ENCODE measurements around the gene CCL18. TPM values are rescaled to one million over a fixed set of nuclear protein-coding genes. Genes with fewer than 3 reads are reported as not detected.
A peak's percentile ranks its signal among the peaks of the same experiment; 100 is the strongest.
"Not testable (repeated sequence)": the region's sequence is repeated elsewhere in the genome, so short reads cannot be mapped to it uniquely, and the experiment has no call there.

Gene CCL18
- total and polyA plus RNA-seq, 4 donors, result not detected

GRCh38 chr17:36085765-36086164 is 21.7 kb downstream of the CCL18 start:
- no peaks in the 10 kb centered on the region for H3K36me3 ChIP-seq (ENCODE audit: control insufficient read depth, insufficient read depth, low read length)
- no peak overlapping the region for H3K27ac ChIP-seq (ENCODE audit: low read depth, low read length)

GRCh38 chr17:36086791-36087190 is 22.7 kb downstream of the CCL18 start:
- H3K4me1 ChIP-seq (ENCODE audit: control insufficient read depth, insufficient read depth, low read length), result no peaks in the 10 kb centered on the region
- no peaks in the 10 kb centered on the region for H3K9me3 ChIP-seq (ENCODE audit: control insufficient read depth, insufficient read depth, low read length)
- DNase-seq (ENCODE audit: low read depth in 4 of 6, low spot score in 6 of 6), result no peak
- no peaks in the 10 kb centered on the region for H3K36me3 ChIP-seq (ENCODE audit: control insufficient read depth, insufficient read depth, low read length)
- H3K4me3 ChIP-seq (ENCODE audit: low read depth, low read length), result no peak overlapping the region
- no peaks in the 10 kb centered on the region for H3K27me3 ChIP-seq (ENCODE audit: control insufficient read depth, insufficient read depth, low read length)
- H3K27ac ChIP-seq (ENCODE audit: low read depth, low read length), result no peak overlapping the region
- WGBS (ENCODE audit: insufficient coverage), result no CpG with 5 or more reads among the region's 1 CpG

More at GRCh38 chr17:36085765-36086164, 21.7 kb downstream of the CCL18 start:
- DNase-seq (ENCODE audit: low read depth in 4 of 6, low spot score in 6 of 6), result no peak
- no peaks in the 10 kb centered on the region for H3K27me3 ChIP-seq (ENCODE audit: control insufficient read depth, insufficient read depth, low read length)
- no peaks in the 10 kb centered on the region for H3K9me3 ChIP-seq (ENCODE audit: control insufficient read depth, insufficient read depth, low read length)
- H3K4me3 ChIP-seq (ENCODE audit: low read depth, low read length), result no peak overlapping the region
- H3K4me1 ChIP-seq (ENCODE audit: control insufficient read depth, insufficient read depth, low read length), result no peaks in the 10 kb centered on the region
- WGBS (ENCODE audit: insufficient coverage), result no CpG with 5 or more reads among the region's 1 CpG

GRCh38 chr17:36087471-36087870 is 23.4 kb downstream of the CCL18 start:
- not testable (repeated sequence) for H3K4me1 ChIP-seq (ENCODE audit: control insufficient read depth, insufficient read depth, low read length); H3K9me3 ChIP-seq (ENCODE audit: control insufficient read depth, insufficient read depth, low read length); H3K4me3 ChIP-seq (ENCODE audit: low read depth, low read length); H3K36me3 ChIP-seq (ENCODE audit: control insufficient read depth, insufficient read depth, low read length); H3K27ac ChIP-seq (ENCODE audit: low read depth, low read length); H3K27me3 ChIP-seq (ENCODE audit: control insufficient read depth, insufficient read depth, low read length); DNase-seq (ENCODE audit: low read depth in 4 of 6, low spot score in 6 of 6)
- no CpG with 5 or more reads among the region's 3 CpGs for WGBS (ENCODE audit: insufficient coverage)

- not testable (repeated sequence) for H3K9me3 ChIP-seq (ENCODE audit: control insufficient read depth, insufficient read depth, low read length); H3K4me1 ChIP-seq (ENCODE audit: control insufficient read depth, insufficient read depth, low read length); DNase-seq (ENCODE audit: low read depth in 4 of 6, low spot score in 6 of 6); H3K4me3 ChIP-seq (ENCODE audit: low read depth, low read length); H3K27me3 ChIP-seq (ENCODE audit: control insufficient read depth, insufficient read depth, low read length); H3K36me3 ChIP-seq (ENCODE audit: control insufficient read depth, insufficient read depth, low read length); H3K27ac ChIP-seq (ENCODE audit: low read depth, low read length)
- WGBS (ENCODE audit: insufficient coverage), result 100% methylated on average over 2 of the region's 10 CpGs
These were observed 24.0 kb downstream of the CCL18 start for GRCh38 chr17:36087897-36088572.

GRCh38 chr17:36088670-36089338 is 24.7 kb downstream of the CCL18 start:
- Histone ChIP-seq H3K27me3 (ENCODE audit: control insufficient read depth, insufficient read depth, low read length) (no peaks in the 10 kb centered on the region), H3K27ac (ENCODE audit: low read depth, low read length) (no peak overlapping the region), H3K9me3 (ENCODE audit: control insufficient read depth, insufficient read depth, low read length) (no peaks in the 10 kb centered on the region), H3K36me3 (ENCODE audit: control insufficient read depth, insufficient read depth, low read length) (no peaks in the 10 kb centered on the region), H3K4me3 (ENCODE audit: low read depth, low read length) (no peak overlapping the region), H3K4me1 (ENCODE audit: control insufficient read depth, insufficient read depth, low read length) (no peaks in the 10 kb centered on the region)
- DNase-seq (ENCODE audit: low read depth in 4 of 6, low spot score in 6 of 6), result no peak
- WGBS (ENCODE audit: insufficient coverage), result 83% methylated on average over 9 of the region's 14 CpGs

- Histone ChIP-seq H3K4me3 (ENCODE audit: low read depth, low read length) (no peak overlapping the region), H3K9me3 (ENCODE audit: control insufficient read depth, insufficient read depth, low read length) (no peaks in the 10 kb centered on the region), H3K4me1 (ENCODE audit: control insufficient read depth, insufficient read depth, low read length) (no peaks in the 10 kb centered on the region), H3K27ac (ENCODE audit: low read depth, low read length) (no peak overlapping the region), H3K36me3 (ENCODE audit: control insufficient read depth, insufficient read depth, low read length) (no peaks in the 10 kb centered on the region), H3K27me3 (ENCODE audit: control insufficient read depth, insufficient read depth, low read length) (no peaks in the 10 kb centered on the region)
- DNase-seq (ENCODE audit: low read depth in 4 of 6, low spot score in 6 of 6), result no peak
- WGBS (ENCODE audit: insufficient coverage), result 55% methylated on average over 1 of the region's 4 CpGs
These were observed 25.3 kb downstream of the CCL18 start for GRCh38 chr17:36089339-36089865.

- DNase-seq (ENCODE audit: low read depth in 4 of 6, low spot score in 6 of 6), result peak in 1 of 6 donors; percentile 9
- Histone ChIP-seq H3K4me1 (ENCODE audit: control insufficient read depth, insufficient read depth, low read length) (no peaks in the 10 kb centered on the region), H3K27me3 (ENCODE audit: control insufficient read depth, insufficient read depth, low read length) (no peaks in the 10 kb centered on the region), H3K36me3 (ENCODE audit: control insufficient read depth, insufficient read depth, low read length) (no peaks in the 10 kb centered on the region), H3K27ac (ENCODE audit: low read depth, low read length) (no peak within 1 kb of the TSS), H3K4me3 (ENCODE audit: low read depth, low read length) (no peak within 1 kb of the TSS), H3K9me3 (ENCODE audit: control insufficient read depth, insufficient read depth, low read length) (no peaks in the 10 kb centered on the region)
- WGBS (ENCODE audit: insufficient coverage), result 90% methylated on average over 7 of the region's 9 CpGs
These were observed 26.1 kb downstream of the CCL18 start, which contains the start of gene CCL3 for GRCh38 chr17:36089888-36090836. CCL3 (minus strand) TSS chr17:36090143; CDS start chr17:36090058, 85 bp downstream.

GRCh38 chr17:36092230-36092629 is 28.2 kb downstream of the CCL18 start:
- Histone ChIP-seq H3K27me3 (ENCODE audit: control insufficient read depth, insufficient read depth, low read length) (no peaks in the 10 kb centered on the region), H3K9me3 (ENCODE audit: control insufficient read depth, insufficient read depth, low read length) (no peaks in the 10 kb centered on the region), H3K27ac (ENCODE audit: low read depth, low read length) (no peak overlapping the region), H3K4me3 (ENCODE audit: low read depth, low read length) (no peak overlapping the region), H3K36me3 (ENCODE audit: control insufficient read depth, insufficient read depth, low read length) (no peaks in the 10 kb centered on the region), H3K4me1 (ENCODE audit: control insufficient read depth, insufficient read depth, low read length) (no peaks in the 10 kb centered on the region)
- DNase-seq (ENCODE audit: low read depth in 4 of 6, low spot score in 6 of 6), result no peak
- WGBS (ENCODE audit: insufficient coverage), result 100% methylated on average over 2 of the region's 4 CpGs

- not testable (repeated sequence) for H3K9me3 ChIP-seq (ENCODE audit: control insufficient read depth, insufficient read depth, low read length); H3K27ac ChIP-seq (ENCODE audit: low read depth, low read length); H3K36me3 ChIP-seq (ENCODE audit: control insufficient read depth, insufficient read depth, low read length); H3K4me1 ChIP-seq (ENCODE audit: control insufficient read depth, insufficient read depth, low read length); H3K4me3 ChIP-seq (ENCODE audit: low read depth, low read length); DNase-seq (ENCODE audit: low read depth in 4 of 6, low spot score in 6 of 6); H3K27me3 ChIP-seq (ENCODE audit: control insufficient read depth, insufficient read depth, low read length)
- no CpG with 5 or more reads among the region's 6 CpGs for WGBS (ENCODE audit: insufficient coverage)
These were observed 28.6 kb downstream of the CCL18 start for GRCh38 chr17:36092715-36093114.

Measured in spinal cord (tissue), 10 donors.